Karpas-422 (cell line): Measurements from ENCODE around the gene COL4A2. TPM values are rescaled to one million over a fixed set of nuclear protein-coding genes. Genes with fewer than 3 reads are reported as not detected.

Experiments used
- DNase-seq: peaks from one replicate; pipeline ENCODE4 v3.0.0-alpha.2; 2015
- H2AFZ ChIP-seq: fragments of 200-600 bp; sonication (generic); 2 replicates; pipeline ENCODE4 v1.6.1; 2014; ENCODE audit warnings: antibody characterized with exemption, low read length, mixed read lengths
- H3K27ac ChIP-seq: fragments of 200-600 bp; sonication (generic); 2 replicates; pipeline ENCODE4 v1.5.1; 2014; ENCODE audit warnings: mild to moderate bottlenecking, low read length, moderate library complexity
- H3K27me3 ChIP-seq: fragments of 200-600 bp; sonication (generic); 2 replicates; pipeline ENCODE4 v1.6.1; 2014; ENCODE audit warnings: low read length, mixed read lengths
- H3K36me3 ChIP-seq: fragments of 200-600 bp; sonication (generic); 2 replicates; pipeline ENCODE4 v1.6.1; 2014; ENCODE audit warnings: low read length, mixed read lengths; ENCODE audit not compliant: insufficient read depth
- H3K4me1 ChIP-seq: fragments of 200-600 bp; sonication (generic); 2 replicates; pipeline ENCODE4 v1.6.1; 2014; ENCODE audit warnings: mild to moderate bottlenecking, low read length, mixed read lengths
- H3K4me2 ChIP-seq: fragments of 200-600 bp; sonication (generic); 2 replicates; pipeline ENCODE4 v1.6.1; 2014; ENCODE audit warnings: low read length, low read depth, mild to moderate bottlenecking; ENCODE audit not compliant: poor library complexity, severe bottlenecking
- H3K4me3 ChIP-seq: fragments of 200-600 bp; sonication (generic); 2 replicates; pipeline ENCODE4 v1.5.1; 2014; ENCODE audit warnings: mild to moderate bottlenecking, antibody characterized with exemption, low read length, mixed read lengths
- H3K79me2 ChIP-seq: fragments of 200-600 bp; sonication (generic); 2 replicates; pipeline ENCODE4 v1.6.1; 2014; ENCODE audit warnings: mild to moderate bottlenecking, low read length, mixed read lengths
- H3K9ac ChIP-seq: fragments of 200-600 bp; sonication (generic); 2 replicates; pipeline ENCODE4 v1.6.0; 2014; ENCODE audit warnings: low read length
- H3K9me2 ChIP-seq: fragments of 200-600 bp; sonication (generic), shearing (Covaris generic); replicated peaks from 2 replicates; pipeline ENCODE4 v1.6.0; 2014; ENCODE audit warnings: mild to moderate bottlenecking, low read length, moderate library complexity; ENCODE audit not compliant: insufficient read depth
- H3K9me3 ChIP-seq: fragments of 300-700, 200-600 bp; sonication (generic); 2 replicates; pipeline ENCODE4 v1.6.1; 2014; ENCODE audit warnings: low read length, mixed read lengths
- H4K20me1 ChIP-seq: fragments of 200-600 bp; sonication (generic); 2 replicates; pipeline ENCODE4 v1.6.1; 2014; ENCODE audit warnings: mild to moderate bottlenecking, antibody characterized with exemption, low read length, low read depth; ENCODE audit not compliant: insufficient read depth
- total RNA-seq: library from RNA; depleted of rRNA; stranded (reverse); fragments of >200 nt; shearing (Covaris generic); gene quantifications from 2 replicates; pipeline ENCODE4 v1.2.3, GENCODE V29; 2014; ENCODE audit warnings: low replicate concordance

The COL4A2 gene
- total RNA-seq, 1 experiment from 2014 or later = not detected

DNA sequence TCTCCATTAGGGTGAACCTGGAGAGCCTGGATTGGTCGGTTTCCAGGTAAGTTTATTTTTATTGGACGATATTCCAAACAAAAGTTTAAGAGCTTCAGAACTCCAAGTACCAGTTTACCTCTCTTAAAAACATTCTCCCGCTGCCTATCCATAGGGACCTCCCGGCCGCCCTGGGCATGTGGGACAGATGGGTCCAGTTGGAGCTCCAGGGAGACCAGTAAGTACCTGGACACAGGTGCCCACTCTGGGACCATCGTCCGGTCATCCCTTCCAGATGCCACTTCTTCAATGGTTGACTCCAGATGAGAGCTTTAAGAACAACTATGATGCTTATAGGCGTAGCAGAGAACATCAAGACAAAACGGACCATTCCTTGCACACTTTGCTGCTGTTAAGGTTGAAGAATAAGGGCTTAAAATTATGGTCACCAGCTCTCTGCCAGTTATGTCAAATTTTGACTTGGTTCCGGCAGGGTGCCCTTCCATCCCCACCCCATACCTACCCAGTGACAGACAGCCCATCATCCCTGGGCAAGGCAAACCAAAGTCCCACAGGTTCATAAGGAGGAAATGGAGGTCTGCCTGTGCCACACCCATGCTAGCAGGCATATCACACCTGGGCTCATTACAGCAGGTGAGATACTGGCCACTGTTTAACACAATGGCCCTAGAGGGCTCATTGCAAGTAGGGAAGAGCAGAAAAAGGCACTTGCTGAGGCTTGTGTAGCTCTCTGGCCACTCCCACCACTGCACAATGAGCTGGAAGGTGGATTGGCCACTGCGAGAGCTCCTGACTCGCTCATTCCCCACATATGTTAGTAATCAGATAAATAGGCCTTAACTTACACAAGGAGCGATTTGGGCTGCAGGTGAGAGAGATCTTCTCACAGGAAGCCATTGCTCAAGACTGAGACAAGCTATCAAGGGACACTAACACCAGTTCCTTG, 123.6 kb downstream of the COL4A2 start:
- Histone ChIP-seq H3K4me1 (no peaks in the 10 kb centered on the region), H3K9me3 (no peaks in the 10 kb centered on the region), H3K9me2 (no peaks in the 10 kb centered on the region), H3K27me3 (no peaks in the 10 kb centered on the region), H3K4me3 (no peak overlapping the region), H3K9ac (no peak overlapping the region), H2AFZ (no peak overlapping the region), H3K27ac (no peak overlapping the region), H3K79me2 (no peaks in the 10 kb centered on the region), H4K20me1 (no peaks in the 10 kb centered on the region), H3K36me3 (no peaks in the 10 kb centered on the region), H3K4me2 (no peak overlapping the region)
- no peak for DNase-seq

DNA sequence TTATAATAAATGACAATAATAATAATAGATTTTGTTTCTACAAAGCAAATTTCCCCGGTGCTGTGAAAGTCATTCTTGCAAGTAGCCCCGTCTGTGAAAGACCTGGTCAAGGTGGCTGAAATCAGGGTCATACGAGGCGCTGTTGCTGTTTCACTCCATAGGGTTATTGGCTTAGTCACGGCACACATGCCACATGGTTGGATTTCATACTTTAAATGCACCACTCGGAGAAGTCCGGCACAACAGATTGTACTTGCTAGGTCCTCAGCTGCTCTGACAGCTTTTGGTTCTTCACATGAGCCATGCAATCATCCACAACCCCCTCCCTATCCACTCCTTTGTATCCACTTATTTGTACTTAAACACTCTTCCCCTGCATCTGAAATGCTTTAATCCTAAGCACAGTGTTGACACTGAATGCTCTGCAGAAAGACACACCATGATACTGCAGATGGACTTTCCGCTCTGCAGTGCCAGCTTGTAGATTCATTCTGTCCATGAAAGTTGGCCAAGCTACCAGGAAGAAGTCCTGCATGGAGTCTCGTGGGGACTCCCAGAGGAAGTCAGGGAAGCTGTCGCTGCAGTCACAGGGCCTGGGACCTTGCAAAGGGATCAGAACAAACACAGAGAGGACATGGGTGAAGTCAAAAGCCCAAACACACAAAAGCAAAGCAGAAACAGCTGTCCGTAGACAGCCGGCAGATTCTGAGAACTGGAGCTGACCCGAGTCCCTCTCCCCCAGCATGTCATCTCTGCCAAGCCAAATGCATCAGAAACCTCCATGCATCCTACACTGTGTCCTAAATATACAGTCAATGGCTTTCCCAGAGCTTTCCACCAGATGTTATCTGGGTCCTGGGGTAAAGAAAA, 124.6 kb downstream of the COL4A2 start:
- no peak for DNase-seq
- H3K4me1 ChIP-seq = no peaks in the 10 kb centered on the region
- H3K9ac ChIP-seq = no peak overlapping the region
- H3K79me2 ChIP-seq = no peaks in the 10 kb centered on the region
- no peak overlapping the region for H2AFZ ChIP-seq
- no peaks in the 10 kb centered on the region for H3K36me3 ChIP-seq
- no peak overlapping the region for H3K4me2 ChIP-seq
- no peaks in the 10 kb centered on the region for H4K20me1 ChIP-seq
- no peaks in the 10 kb centered on the region for H3K9me3 ChIP-seq
- H3K9me2 ChIP-seq = no peaks in the 10 kb centered on the region
- H3K4me3 ChIP-seq = no peak overlapping the region
- H3K27ac ChIP-seq = no peak overlapping the region
- no peaks in the 10 kb centered on the region for H3K27me3 ChIP-seq

DNA sequence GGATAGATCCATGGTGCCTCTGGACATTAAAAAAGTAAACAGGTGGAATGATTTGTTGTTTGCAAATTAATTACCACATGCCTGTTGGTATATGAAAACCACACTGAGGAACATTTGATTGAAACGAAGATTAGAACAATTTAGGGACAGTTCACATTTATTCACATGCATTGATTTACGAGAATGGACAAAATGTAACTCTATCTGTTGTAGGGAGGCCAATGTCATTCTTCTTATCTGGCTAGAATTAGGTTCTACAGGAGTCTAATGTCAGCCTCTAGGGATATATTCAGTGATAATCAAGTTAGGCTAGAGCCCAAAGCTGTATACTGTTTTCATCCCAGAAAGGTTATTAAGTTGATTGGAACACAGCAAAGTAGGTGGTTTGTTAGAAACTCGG, 125.4 kb downstream of the COL4A2 start:
- no peaks in the 10 kb centered on the region for H3K27me3 ChIP-seq
- no peaks in the 10 kb centered on the region for H3K9me3 ChIP-seq
- H3K79me2 ChIP-seq = no peaks in the 10 kb centered on the region
- no peak overlapping the region for H2AFZ ChIP-seq
- no peak for DNase-seq
- H3K4me2 ChIP-seq = no peak overlapping the region
- no peaks in the 10 kb centered on the region for H4K20me1 ChIP-seq
- no peak overlapping the region for H3K4me3 ChIP-seq
- H3K27ac ChIP-seq = no peak overlapping the region
- no peaks in the 10 kb centered on the region for H3K4me1 ChIP-seq
- H3K36me3 ChIP-seq = no peaks in the 10 kb centered on the region
- H3K9ac ChIP-seq = no peak overlapping the region
- H3K9me2 ChIP-seq = no peaks in the 10 kb centered on the region

DNA sequence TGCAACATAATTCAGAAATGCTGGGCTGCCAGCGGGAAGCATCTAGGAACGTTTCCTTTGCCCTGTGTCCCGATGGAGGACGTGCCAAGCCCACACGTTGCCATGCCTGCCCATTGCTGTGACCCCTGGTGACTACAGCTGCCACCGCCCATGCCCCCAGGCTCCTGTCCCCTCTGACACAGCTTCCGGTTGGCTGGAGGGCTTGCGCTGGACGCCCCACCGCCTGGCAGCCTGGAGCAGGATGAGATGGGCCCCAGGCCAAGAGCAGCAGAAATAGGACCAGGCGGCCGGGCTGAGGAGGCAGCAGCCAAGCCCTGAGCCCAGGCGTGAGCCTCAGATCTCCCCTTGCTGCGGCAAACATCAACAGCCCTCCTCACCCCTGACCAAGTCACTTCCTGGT, 125.9 kb downstream of the COL4A2 start:
- Histone ChIP-seq H4K20me1 (no peaks in the 10 kb centered on the region), H3K4me3 (no peak overlapping the region), H3K9ac (no peak overlapping the region), H3K4me2 (no peak overlapping the region), H3K9me3 (no peaks in the 10 kb centered on the region), H3K4me1 (no peaks in the 10 kb centered on the region), H3K27ac (no peak overlapping the region), H3K27me3 (no peaks in the 10 kb centered on the region), H2AFZ (no peak overlapping the region), H3K79me2 (no peaks in the 10 kb centered on the region), H3K9me2 (no peaks in the 10 kb centered on the region), H3K36me3 (no peaks in the 10 kb centered on the region)
- no peak for DNase-seq

DNA sequence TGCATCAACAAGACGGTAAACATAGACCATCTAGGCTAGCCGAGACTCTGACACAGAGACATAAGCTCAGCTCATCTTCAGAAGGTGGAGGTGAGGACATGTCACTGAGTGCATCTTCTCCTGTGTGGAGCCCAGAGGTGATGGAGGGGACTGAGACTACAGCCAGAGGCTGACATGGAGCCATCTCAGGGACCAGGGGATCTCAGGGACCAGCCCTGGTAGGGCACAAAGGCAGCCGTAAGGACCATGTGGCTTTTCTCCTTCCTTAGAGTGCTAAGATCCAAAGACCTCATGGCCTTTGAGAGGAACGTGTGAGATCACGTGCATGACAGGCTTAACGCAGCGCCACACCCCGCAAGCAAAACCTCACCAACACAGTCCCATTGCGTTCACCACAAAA, 127.5 kb downstream of the COL4A2 start:
- no peaks in the 10 kb centered on the region for H3K4me1 ChIP-seq
- H3K4me2 ChIP-seq = no peak overlapping the region
- no peak for DNase-seq
- no peak overlapping the region for H2AFZ ChIP-seq
- no peaks in the 10 kb centered on the region for H3K79me2 ChIP-seq
- H3K27me3 ChIP-seq = no peaks in the 10 kb centered on the region
- no peaks in the 10 kb centered on the region for H4K20me1 ChIP-seq
- H3K9me2 ChIP-seq = no peaks in the 10 kb centered on the region
- no peak overlapping the region for H3K9ac ChIP-seq
- no peaks in the 10 kb centered on the region for H3K36me3 ChIP-seq
- H3K9me3 ChIP-seq = no peaks in the 10 kb centered on the region
- H3K4me3 ChIP-seq = no peak overlapping the region
- H3K27ac ChIP-seq = no peak overlapping the region

DNA sequence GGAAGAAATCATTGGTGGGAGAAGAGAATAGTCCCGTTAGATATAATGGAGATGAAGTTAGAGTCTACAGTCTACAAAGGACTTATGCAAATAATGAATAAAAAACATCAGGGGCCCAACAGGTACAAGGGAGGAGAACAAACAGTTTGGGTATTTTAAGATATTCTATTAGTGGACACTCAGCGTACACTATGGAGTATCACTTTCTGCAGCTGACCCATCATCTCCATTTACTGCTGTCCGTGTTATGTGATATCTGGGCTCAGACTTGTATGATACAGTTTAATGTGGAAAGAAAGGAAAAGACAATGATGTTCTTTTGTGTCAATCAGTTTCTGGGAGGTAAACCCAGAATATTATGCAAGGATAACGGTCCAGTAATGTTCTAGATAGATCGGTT, 128.2 kb downstream of the COL4A2 start:
- H3K27me3 ChIP-seq = no peaks in the 10 kb centered on the region
- H3K4me3 ChIP-seq = no peak overlapping the region
- H3K4me2 ChIP-seq = no peak overlapping the region
- H3K79me2 ChIP-seq = no peaks in the 10 kb centered on the region
- no peaks in the 10 kb centered on the region for H4K20me1 ChIP-seq
- no peaks in the 10 kb centered on the region for H3K4me1 ChIP-seq
- no peak overlapping the region for H3K9ac ChIP-seq
- H3K9me2 ChIP-seq = no peaks in the 10 kb centered on the region
- H2AFZ ChIP-seq = no peak overlapping the region
- H3K36me3 ChIP-seq = no peaks in the 10 kb centered on the region
- H3K27ac ChIP-seq = no peak overlapping the region
- no peak for DNase-seq
- H3K9me3 ChIP-seq = no peaks in the 10 kb centered on the region

DNA sequence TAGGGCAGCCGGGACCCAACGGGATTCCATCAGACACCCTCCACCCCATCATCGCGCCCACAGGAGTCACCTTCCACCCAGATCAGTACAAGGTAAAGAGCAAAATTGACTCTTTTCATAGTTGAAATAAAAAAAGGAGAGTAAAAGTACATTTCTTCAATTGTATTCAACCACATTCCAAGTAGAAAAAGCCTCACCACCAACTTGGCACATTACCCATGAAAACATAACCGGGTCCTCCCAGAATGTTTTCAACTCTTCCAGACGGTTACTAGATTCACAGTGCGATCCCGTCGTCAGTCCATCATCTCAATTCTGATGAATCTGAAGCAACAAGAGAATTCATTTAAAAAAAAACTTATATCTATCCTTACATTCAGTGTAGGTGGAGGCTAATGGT, 129.2 kb downstream of the COL4A2 start:
- no peaks in the 10 kb centered on the region for H3K27me3 ChIP-seq
- H4K20me1 ChIP-seq = no peaks in the 10 kb centered on the region
- H3K36me3 ChIP-seq = no peaks in the 10 kb centered on the region
- no peak for DNase-seq
- H3K27ac ChIP-seq = no peak overlapping the region
- no peak overlapping the region for H3K9ac ChIP-seq
- H3K9me3 ChIP-seq = no peaks in the 10 kb centered on the region
- H3K4me3 ChIP-seq = no peak overlapping the region
- no peaks in the 10 kb centered on the region for H3K4me1 ChIP-seq
- no peaks in the 10 kb centered on the region for H3K79me2 ChIP-seq
- no peak overlapping the region for H2AFZ ChIP-seq
- H3K9me2 ChIP-seq = no peaks in the 10 kb centered on the region
- H3K4me2 ChIP-seq = no peak overlapping the region

DNA sequence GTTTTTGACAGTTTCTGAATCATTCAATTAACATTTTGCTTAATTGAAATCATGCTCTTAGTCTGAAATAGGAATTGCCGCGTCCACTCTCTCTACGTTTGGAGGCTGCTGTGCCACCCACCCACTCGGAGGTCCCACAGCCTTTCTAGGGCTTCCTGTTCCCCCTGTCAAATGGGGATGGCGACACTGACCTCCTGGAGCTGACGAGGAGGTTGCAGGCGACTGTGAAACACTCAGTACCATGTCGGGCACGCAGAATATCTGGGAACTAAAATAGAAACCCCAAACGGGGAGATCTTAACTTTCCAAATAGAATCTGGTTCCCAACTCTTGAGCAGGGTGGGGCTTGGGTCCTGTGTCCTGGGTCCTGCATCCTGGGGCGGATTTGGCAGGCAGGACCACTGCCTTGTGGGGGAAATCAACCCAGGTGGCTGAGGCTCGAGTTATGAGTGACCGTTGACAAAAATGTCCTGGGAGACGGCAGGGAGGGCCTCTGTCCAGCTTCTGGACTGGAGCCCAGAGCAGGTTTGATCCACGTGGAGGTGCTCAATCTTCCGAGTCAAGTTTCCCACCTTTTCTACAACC, 129.8 kb downstream of the COL4A2 start:
- no peaks in the 10 kb centered on the region for H4K20me1 ChIP-seq
- no peak overlapping the region for H3K4me2 ChIP-seq
- H3K4me3 ChIP-seq = no peak overlapping the region
- no peak overlapping the region for H3K27ac ChIP-seq
- no peaks in the 10 kb centered on the region for H3K27me3 ChIP-seq
- H2AFZ ChIP-seq = no peak overlapping the region
- no peaks in the 10 kb centered on the region for H3K79me2 ChIP-seq
- DNase-seq = no peak
- H3K36me3 ChIP-seq = no peaks in the 10 kb centered on the region
- no peaks in the 10 kb centered on the region for H3K9me3 ChIP-seq
- no peaks in the 10 kb centered on the region for H3K4me1 ChIP-seq
- no peaks in the 10 kb centered on the region for H3K9me2 ChIP-seq
- H3K9ac ChIP-seq = no peak overlapping the region
